GM23338 (cell line): ENCODE measurements around the gene ABCC1.

ENCODE experiments used
- CREB1 ChIP-seq: fragments of 250-450 bp; sonication (Bioruptor Pico); IDR thresholded peaks from 2 replicates; pipeline ENCODE4 v1.5.0; 2020; ENCODE audit warnings: low read depth, mild to moderate bottlenecking, moderate library complexity
- CTCF ChIP-seq, 2 experiments: fragments of 200-600 bp in 1 of 2; sonication (generic) in 1 of 2; conservative IDR thresholded peaks; 2 replicates each; pipeline versions ENCODE4 v1.5.1 to v1.6.1; 2016 to 2017; ENCODE audit warnings: antibody characterized with exemption in 2 of 2, low read depth in 2 of 2, mild to moderate bottlenecking in 2 of 2, moderate library complexity in 1 of 2
- EZH2 ChIP-seq: fragments of 200-600 bp; sonication (generic); IDR thresholded peaks from one replicate; pipeline ENCODE4 v1.8.0; 2017; ENCODE audit warnings: antibody characterized with exemption, mild to moderate bottlenecking, low read depth; ENCODE audit not compliant: unreplicated experiment
- EZH2phosphoT487 ChIP-seq: fragments of 200-600 bp; sonication (generic); IDR thresholded peaks from one replicate; pipeline ENCODE4 v1.8.1; 2018; ENCODE audit warnings: antibody characterized with exemption; ENCODE audit not compliant: unreplicated experiment
- REST ChIP-seq: IDR thresholded peaks from one replicate; pipeline ENCODE4 v1.6.1; 2018; ENCODE audit warnings: antibody characterized with exemption; ENCODE audit not compliant: unreplicated experiment

GRCh38 chr16:16127469-16128116 is 178.2 kb downstream of the ABCC1 start:
- peak; percentile 80 for TF ChIP-seq CTCF (conservative IDR thresholded peaks at IDR 0.05; ENCODE audit: low read depth in 2 of 2)
- TF ChIP-seq CREB1 (CRISPR knock-in tag) = no peak
- no peak for TF ChIP-seq EZH2
- no peak for TF ChIP-seq REST
- TF ChIP-seq EZH2phosphoT487 = no peak
